Activated CD4-positive, alpha-beta T cell treated with anti-CD3 and anti-CD28 coated beads, Interleukin-2, amount 50 U/mL, for 24 hours (primary cell): ENCODE results near the gene DNHD1.

Experiments used
- DNase-seq, 2 donors: peaks; one replicate each; pipeline ENCODE4 v3.0.0-alpha.2; 2020; ENCODE audit warnings: low read depth in 1 of 2, low spot score in 1 of 2

DNHD1 gene

GRCh38 chr11:6608726-6609501 is 111.8 kb downstream of the DNHD1 start:
- DNase-seq = no peak

- DNase-seq = no peak
Measured at GRCh38 chr11:6609502-6610015, 112.5 kb downstream of the DNHD1 start.

- DNase-seq = no peak
Measured at GRCh38 chr11:6610591-6610990, 113.5 kb downstream of the DNHD1 start.

GRCh38 chr11:6611092-6611962 is 114.2 kb downstream of the DNHD1 start:
- DNase-seq = no peak

- no peak for DNase-seq
Measured at GRCh38 chr11:6611963-6612212, 114.8 kb downstream of the DNHD1 start.

- peak; percentile 90 to 94 for DNase-seq
Measured at GRCh38 chr11:6612213-6613041, 115.3 kb downstream of the DNHD1 start, which contains the start of gene TAF10. Gene TAF10, minus strand, starts transcription at chr11:6612216. Its CDS starts 27 bp downstream, at chr11:6612189.

- DNase-seq = no peak
Measured at GRCh38 chr11:6613496-6613895, 116.4 kb downstream of the DNHD1 start.

GRCh38 chr11:6614446-6614845 is 117.4 kb downstream of the DNHD1 start:
- DNase-seq = no peak

- no peak for DNase-seq
Measured at GRCh38 chr11:6615046-6615445, 118.0 kb downstream of the DNHD1 start.

- DNase-seq = no peak
Measured at GRCh38 chr11:6615882-6616585, 119.0 kb downstream of the DNHD1 start.

GRCh38 chr11:6616596-6617250 is 119.6 kb downstream of the DNHD1 start:
- no peak for DNase-seq

GRCh38 chr11:6617315-6617781 is 120.3 kb downstream of the DNHD1 start:
- no peak for DNase-seq

- peak in 1 of 2 donors; percentile 64 for DNase-seq
Measured at GRCh38 chr11:6618117-6619003, 121.3 kb downstream of the DNHD1 start.

GRCh38 chr11:6619004-6619745 is 122.1 kb downstream of the DNHD1 start, which contains the start of gene TPP1:
Gene TPP1, minus strand, starts transcription at chr11:6619422. Its CDS starts 22 bp downstream, at chr11:6619400.
- peak; percentile 78 to 89 for DNase-seq

- DNase-seq = no peak
Measured at GRCh38 chr11:6620636-6621035, 123.6 kb downstream of the DNHD1 start.
